Activated naive CD8-positive, alpha-beta T cell treated with anti-CD3 and anti-CD28 coated beads for 36 hours (primary cell): ENCODE results near the gene SLTM. TPM values are rescaled to one million over a fixed set of nuclear protein-coding genes. Genes with fewer than 3 reads are reported as not detected.

Source experiments
- DNase-seq: peaks from one replicate; pipeline ENCODE4 v3.0.0; 2021
- H3K27ac Mint-ChIP-seq: one replicate; pipeline ENCODE4 v1.8.0; 2022; ENCODE audit warnings: mild to moderate bottlenecking, moderate library complexity, mixed read lengths
- H3K27me3 Mint-ChIP-seq: one replicate; pipeline ENCODE4 v1.8.0; 2022; ENCODE audit warnings: mild to moderate bottlenecking, mixed read lengths
- H3K36me3 Mint-ChIP-seq: one replicate; pipeline ENCODE4 v1.8.0; 2021; ENCODE audit warnings: mild to moderate bottlenecking, mixed read lengths
- H3K4me1 Mint-ChIP-seq: one replicate; pipeline ENCODE4 v1.8.0; 2021; ENCODE audit warnings: mixed read lengths
- H3K4me3 Mint-ChIP-seq: one replicate; pipeline ENCODE4 v1.8.0; 2022; ENCODE audit warnings: mild to moderate bottlenecking, moderate library complexity, mixed read lengths
- H3K9me3 Mint-ChIP-seq: one replicate; pipeline ENCODE4 v1.8.0; 2022; ENCODE audit warnings: mixed read lengths
- total RNA-seq, 2 experiments: library from RNA; stranded (reverse); gene quantifications; one replicate each; pipeline ENCODE4 v1.2.3, GENCODE V29; 2021

Gene SLTM
- 100 to 1,000 TPM in 1 of 2 experiments, 10 to 100 TPM in 1; 93.1 to 103 TPM for total RNA-seq

GRCh38 chr15:58933281-58934113 lies at the start of gene SLTM:
Gene SLTM, minus strand, starts transcription at chr15:58933679. Its CDS starts 114 bp downstream, at chr15:58933565.
- H3K27me3 Mint-ChIP-seq = peaks cover 3% of the 10 kb centered on the region
- peaks cover 23% of the 10 kb centered on the region for H3K4me1 Mint-ChIP-seq
- DNase-seq = peak; percentile 94
- H3K4me3 Mint-ChIP-seq = peak within 1 kb of the TSS; percentile 97
- H3K9me3 Mint-ChIP-seq = no peaks in the 10 kb centered on the region
- H3K27ac Mint-ChIP-seq = peak within 1 kb of the TSS; percentile 99
- H3K36me3 Mint-ChIP-seq = peaks cover 15% of the 10 kb centered on the region

GRCh38 chr15:58983261-58983660 lies 49.8 kb upstream of the SLTM start:
- H3K4me1 Mint-ChIP-seq = peaks cover 36% of the 10 kb centered on the region
- H3K27me3 Mint-ChIP-seq = no peaks in the 10 kb centered on the region
- no peaks in the 10 kb centered on the region for H3K9me3 Mint-ChIP-seq
- H3K36me3 Mint-ChIP-seq = no peaks in the 10 kb centered on the region
- no peak overlapping the region for H3K4me3 Mint-ChIP-seq
- H3K27ac Mint-ChIP-seq = no peak overlapping the region
- DNase-seq = no peak

- peak overlapping the region; percentile 70 for H3K27ac Mint-ChIP-seq
- peaks cover 34% of the 10 kb centered on the region for H3K4me1 Mint-ChIP-seq
- no peak for DNase-seq
- H3K36me3 Mint-ChIP-seq = no peaks in the 10 kb centered on the region
- no peaks in the 10 kb centered on the region for H3K27me3 Mint-ChIP-seq
- H3K9me3 Mint-ChIP-seq = no peaks in the 10 kb centered on the region
- peak overlapping the region; percentile 34 for H3K4me3 Mint-ChIP-seq
Measured at GRCh38 chr15:58981808-58982475, 48.5 kb upstream of the SLTM start.

GRCh38 chr15:58980351-58980939 lies 47.0 kb upstream of the SLTM start:
- Mint-ChIP-seq H3K4me3 (peak overlapping the region; percentile 5), H3K27ac (no peak overlapping the region), H3K9me3 (no peaks in the 10 kb centered on the region), H3K4me1 (peaks cover 38% of the 10 kb centered on the region), H3K27me3 (no peaks in the 10 kb centered on the region), H3K36me3 (no peaks in the 10 kb centered on the region)
- no peak for DNase-seq

- H3K27ac Mint-ChIP-seq = no peak overlapping the region
- H3K4me1 Mint-ChIP-seq = peaks cover 41% of the 10 kb centered on the region
- no peaks in the 10 kb centered on the region for H3K9me3 Mint-ChIP-seq
- DNase-seq = no peak
- H3K27me3 Mint-ChIP-seq = no peaks in the 10 kb centered on the region
- H3K4me3 Mint-ChIP-seq = no peak overlapping the region
- no peaks in the 10 kb centered on the region for H3K36me3 Mint-ChIP-seq
Measured at GRCh38 chr15:58977887-58978286, 44.4 kb upstream of the SLTM start.

- H3K4me1 Mint-ChIP-seq = no peaks in the 10 kb centered on the region
- H3K36me3 Mint-ChIP-seq = no peaks in the 10 kb centered on the region
- no peak overlapping the region for H3K27ac Mint-ChIP-seq
- no peak for DNase-seq
- H3K4me3 Mint-ChIP-seq = no peak overlapping the region
- H3K27me3 Mint-ChIP-seq = peaks cover 3% of the 10 kb centered on the region
- H3K9me3 Mint-ChIP-seq = no peaks in the 10 kb centered on the region
Measured at GRCh38 chr15:58967479-58967878, 34.0 kb upstream of the SLTM start.

- no peak for DNase-seq
- Mint-ChIP-seq H3K4me1 (no peaks in the 10 kb centered on the region), H3K27me3 (peaks cover 3% of the 10 kb centered on the region), H3K4me3 (no peak overlapping the region), H3K36me3 (no peaks in the 10 kb centered on the region), H3K9me3 (no peaks in the 10 kb centered on the region), H3K27ac (no peak overlapping the region)
Measured at GRCh38 chr15:58966698-58967097, 33.2 kb upstream of the SLTM start.

GRCh38 chr15:58962662-58963565 lies 29.4 kb upstream of the SLTM start:
- DNase-seq = no peak
- Mint-ChIP-seq H3K9me3 (no peaks in the 10 kb centered on the region), H3K27me3 (no peaks in the 10 kb centered on the region), H3K27ac (no peak overlapping the region), H3K36me3 (no peaks in the 10 kb centered on the region), H3K4me3 (no peak overlapping the region), H3K4me1 (no peaks in the 10 kb centered on the region)

- DNase-seq = no peak
- no peaks in the 10 kb centered on the region for H3K9me3 Mint-ChIP-seq
- H3K36me3 Mint-ChIP-seq = no peaks in the 10 kb centered on the region
- no peak overlapping the region for H3K4me3 Mint-ChIP-seq
- no peaks in the 10 kb centered on the region for H3K27me3 Mint-ChIP-seq
- H3K27ac Mint-ChIP-seq = no peak overlapping the region
- peaks cover 3% of the 10 kb centered on the region for H3K4me1 Mint-ChIP-seq
Measured at GRCh38 chr15:58962136-58962535, 28.7 kb upstream of the SLTM start.

- no peak for DNase-seq
- peaks cover 3% of the 10 kb centered on the region for H3K4me1 Mint-ChIP-seq
- H3K27ac Mint-ChIP-seq = no peak overlapping the region
- H3K36me3 Mint-ChIP-seq = no peaks in the 10 kb centered on the region
- no peaks in the 10 kb centered on the region for H3K9me3 Mint-ChIP-seq
- H3K27me3 Mint-ChIP-seq = no peaks in the 10 kb centered on the region
- no peak overlapping the region for H3K4me3 Mint-ChIP-seq
Measured at GRCh38 chr15:58958811-58959210, 25.3 kb upstream of the SLTM start.

GRCh38 chr15:58957101-58957973 lies 23.9 kb upstream of the SLTM start:
- H3K4me3 Mint-ChIP-seq = no peak overlapping the region
- no peaks in the 10 kb centered on the region for H3K36me3 Mint-ChIP-seq
- peak; percentile 42 for DNase-seq
- H3K9me3 Mint-ChIP-seq = no peaks in the 10 kb centered on the region
- no peaks in the 10 kb centered on the region for H3K27me3 Mint-ChIP-seq
- H3K4me1 Mint-ChIP-seq = peaks cover 10% of the 10 kb centered on the region
- no peak overlapping the region for H3K27ac Mint-ChIP-seq

GRCh38 chr15:58952751-58953150 lies 19.3 kb upstream of the SLTM start:
- DNase-seq = no peak
- Mint-ChIP-seq H3K27me3 (no peaks in the 10 kb centered on the region), H3K4me1 (peaks cover 10% of the 10 kb centered on the region), H3K9me3 (no peaks in the 10 kb centered on the region), H3K36me3 (no peaks in the 10 kb centered on the region), H3K4me3 (no peak overlapping the region), H3K27ac (peak overlapping the region; percentile 35)

- no peak for DNase-seq
- Mint-ChIP-seq H3K4me1 (peaks cover 7% of the 10 kb centered on the region), H3K27me3 (no peaks in the 10 kb centered on the region), H3K9me3 (no peaks in the 10 kb centered on the region), H3K36me3 (no peaks in the 10 kb centered on the region), H3K4me3 (no peak overlapping the region), H3K27ac (no peak overlapping the region)
Measured at GRCh38 chr15:58951388-58952007, 18.0 kb upstream of the SLTM start.
